Stomach (tissue), 4 donors: ENCODE data around the gene PIK3R6.

Experiments
- EP300 ChIP-seq: sonication (generic); formaldehyde crosslinking; IDR thresholded peaks from one replicate; pipeline ENCODE4 v1.6.1; 2017; ENCODE audit warnings: antibody characterized with exemption
- POLR2A ChIP-seq, 4 donors: fragments of 450-650 bp; IDR thresholded peaks; one replicate each; pipeline ENCODE4 v1.6.1; 2016; ENCODE audit warnings: antibody characterized with exemption in 4 of 4, control low read depth in 2 of 4, mild to moderate bottlenecking in 1 of 4, moderate library complexity in 1 of 4
- POLR2AphosphoS5 ChIP-seq, 3 donors: sonication (generic); formaldehyde crosslinking; IDR thresholded peaks; one replicate each; pipeline ENCODE4 v1.6.1; 2016; ENCODE audit warnings: antibody characterized with exemption in 3 of 3
- TF ChIP-seq, protein P1 (sequence below), 7 experiments: fragments of 450-650 bp in 4 of 7; fragments of 200-600 bp in 3 of 7; sonication (generic) in 3 of 7; IDR thresholded peaks; one replicate each; pipeline ENCODE4 v1.5.1; 2016 to 2019; ENCODE audit warnings: antibody characterized with exemption in 7 of 7, control low read depth in 2 of 7, mild to moderate bottlenecking in 1 of 7

GRCh38 chr17:8896087-8896486, 28.6 kb upstream of the PIK3R6 start:
- TF ChIP-seq, protein P1, sequence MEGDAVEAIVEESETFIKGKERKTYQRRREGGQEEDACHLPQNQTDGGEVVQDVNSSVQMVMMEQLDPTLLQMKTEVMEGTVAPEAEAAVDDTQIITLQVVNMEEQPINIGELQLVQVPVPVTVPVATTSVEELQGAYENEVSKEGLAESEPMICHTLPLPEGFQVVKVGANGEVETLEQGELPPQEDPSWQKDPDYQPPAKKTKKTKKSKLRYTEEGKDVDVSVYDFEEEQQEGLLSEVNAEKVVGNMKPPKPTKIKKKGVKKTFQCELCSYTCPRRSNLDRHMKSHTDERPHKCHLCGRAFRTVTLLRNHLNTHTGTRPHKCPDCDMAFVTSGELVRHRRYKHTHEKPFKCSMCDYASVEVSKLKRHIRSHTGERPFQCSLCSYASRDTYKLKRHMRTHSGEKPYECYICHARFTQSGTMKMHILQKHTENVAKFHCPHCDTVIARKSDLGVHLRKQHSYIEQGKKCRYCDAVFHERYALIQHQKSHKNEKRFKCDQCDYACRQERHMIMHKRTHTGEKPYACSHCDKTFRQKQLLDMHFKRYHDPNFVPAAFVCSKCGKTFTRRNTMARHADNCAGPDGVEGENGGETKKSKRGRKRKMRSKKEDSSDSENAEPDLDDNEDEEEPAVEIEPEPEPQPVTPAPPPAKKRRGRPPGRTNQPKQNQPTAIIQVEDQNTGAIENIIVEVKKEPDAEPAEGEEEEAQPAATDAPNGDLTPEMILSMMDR (IDR thresholded peaks at IDR 0.05), result no peak
- TF ChIP-seq EP300 (no peak), POLR2A (IDR thresholded peaks at IDR 0.05) (no peak), POLR2AphosphoS5 (IDR thresholded peaks at IDR 0.05) (no peak)
